B cell (primary cell): Measurements from ENCODE around the gene THRA. TPM values are rescaled to one million over a fixed set of nuclear protein-coding genes. Genes with fewer than 3 reads are reported as not detected.
A peak's percentile ranks its signal among the peaks of the same experiment; 100 is the strongest.

Experiments used
- ATAC-seq: fragments of 200-7000 bp; cut with Tn5 transposase; one replicate; pipeline ENCODE4 v1.10.0; 2021; ENCODE audit warnings: low read depth, mild to moderate bottlenecking, moderate number of reproducible peaks, moderate library complexity
- CTCF ChIA-PET: fragments of 350-600 bp; sonication (Branson Sonifier 250); formaldehyde crosslinking; loops from one replicate; lab custom pipeline; 2021; ENCODE audit warnings: antibody characterized with exemption, inconsistent platforms; lab: Charles Lee
- POLR2A ChIA-PET: fragments of 350-600 bp; sonication (Branson Sonifier 250); formaldehyde crosslinking; loops from one replicate; lab custom pipeline; 2021; ENCODE audit warnings: antibody characterized with exemption; lab: Charles Lee
- DNase-seq: peaks from one replicate; pipeline ENCODE4 v3.0.0; 2013
- H2AFZ ChIP-seq: 2 replicates; pipeline ENCODE4 v1.6.1; 2012; ENCODE audit warnings: mild to moderate bottlenecking, low read depth, low read length; ENCODE audit not compliant: insufficient read depth, poor library complexity, severe bottlenecking
- H3K27ac ChIP-seq, 2 donors: 1 replicate in 1 of 2; 2 replicates in 1 of 2; pipeline ENCODE4 v1.5.1; 2012 to 2013; ENCODE audit warnings: low read length in 2 of 2, mild to moderate bottlenecking in 2 of 2, moderate library complexity in 1 of 2
- H3K27me3 ChIP-seq, 4 experiments: fragments of 200-600 bp in 1 of 4; sonication (generic) in 1 of 4; replicated peaks in 1 of 4; 1 replicate in 2 of 4; 2 replicates in 2 of 4; pipeline versions ENCODE4 v1.6.1 to v1.7.0; 2013 to 2016; ENCODE audit warnings: low read length in 3 of 4, mild to moderate bottlenecking in 2 of 4, mixed read lengths in 1 of 4, moderate library complexity in 1 of 4; ENCODE audit not compliant: insufficient read depth in 4 of 4, control insufficient read depth in 3 of 4; ENCODE audit errors: control extremely low read depth in 1 of 4
- H3K36me3 ChIP-seq, 2 experiments: replicated peaks in 1 of 2; 1 replicate in 1 of 2; 2 replicates in 1 of 2; pipeline versions ENCODE4 v1.6.1 to v1.7.1; 2013; ENCODE audit warnings: low read length in 1 of 2; ENCODE audit not compliant: insufficient read depth in 2 of 2, control insufficient read depth in 1 of 2; ENCODE audit errors: control extremely low read depth in 1 of 2, extremely low read depth in 1 of 2
- H3K4me1 ChIP-seq, 2 donors: fragments of 200-600 bp in 1 of 2; sonication (generic) in 1 of 2; 1 replicate in 1 of 2; 2 replicates in 1 of 2; pipeline versions ENCODE4 v1.5.1 to v1.6.1; 2013 to 2017; ENCODE audit warnings: low read length in 2 of 2; ENCODE audit not compliant: control insufficient read depth in 2 of 2, insufficient read depth in 2 of 2
- H3K4me2 ChIP-seq: replicated peaks from 2 replicates; pipeline ENCODE3; 2012; ENCODE audit warnings: mild to moderate bottlenecking, low read depth, low read length; ENCODE audit not compliant: poor library complexity, severe bottlenecking
- H3K4me3 ChIP-seq, 5 experiments: fragments of 200-600 bp in 1 of 5; sonication (generic) in 1 of 5; 1 replicate in 3 of 5; 2 replicates in 2 of 5; pipeline versions ENCODE4 v1.5.1 to v1.7.0; 2011 to 2016; ENCODE audit warnings: low read length in 4 of 5, mild to moderate bottlenecking in 4 of 5, low read depth in 2 of 5, control low read depth in 1 of 5, moderate library complexity in 1 of 5; ENCODE audit not compliant: insufficient read depth in 1 of 5; ENCODE audit errors: control extremely low read depth in 1 of 5, extremely low read depth in 1 of 5
- H3K79me2 ChIP-seq: fragments of 200-600 bp; sonication (generic); one replicate; pipeline ENCODE4 v1.6.0; 2016; ENCODE audit warnings: low read length; ENCODE audit not compliant: control insufficient read depth, insufficient read depth
- H3K9ac ChIP-seq: fragments of 200-600 bp; sonication (generic); 2 replicates; pipeline ENCODE4 v1.6.1; 2017; ENCODE audit warnings: mild to moderate bottlenecking, low read length, moderate library complexity
- H3K9me3 ChIP-seq, 3 donors: one replicate each; pipeline versions ENCODE4 v1.6.1 to v1.7.1; 2013; ENCODE audit warnings: low read length in 2 of 3; ENCODE audit not compliant: control insufficient read depth in 2 of 3, insufficient read depth in 1 of 3; ENCODE audit errors: control extremely low read depth in 1 of 3
- H4K20me1 ChIP-seq: 2 replicates; pipeline ENCODE4 v1.6.0; 2012; ENCODE audit warnings: mild to moderate bottlenecking, low read length; ENCODE audit not compliant: insufficient read depth, control insufficient read depth, poor library complexity, severe bottlenecking
- H3K27ac Mint-ChIP-seq: one replicate; pipeline ENCODE4 v1.8.0; 2021; ENCODE audit warnings: mixed read lengths
- H3K27me3 Mint-ChIP-seq: one replicate; pipeline ENCODE4 v1.8.0; 2021; ENCODE audit warnings: mixed read lengths
- H3K4me1 Mint-ChIP-seq: one replicate; pipeline ENCODE4 v1.8.0; 2021; ENCODE audit warnings: mixed read lengths
- H3K4me3 Mint-ChIP-seq: one replicate; pipeline ENCODE4 v1.8.0; 2021; ENCODE audit warnings: mixed read lengths
- H3K9me3 Mint-ChIP-seq: one replicate; pipeline ENCODE4 v1.8.0; 2022; ENCODE audit warnings: mixed read lengths; ENCODE audit not compliant: insufficient read depth
- CTCF ChIP-seq: fragments of 200-600 bp; IDR thresholded peaks from one replicate; pipeline ENCODE4 v1.8.0; 2022; ENCODE audit warnings: antibody characterized with exemption, mild to moderate bottlenecking
- EZH2 ChIP-seq: IDR thresholded peaks from 2 replicates; pipeline ENCODE4 v1.6.1; 2012; ENCODE audit warnings: borderline replicate concordance, low read depth, mild to moderate bottlenecking, moderate library complexity, low read length; ENCODE audit not compliant: insufficient read depth, poor library complexity, severe bottlenecking
- WGBS: methylation state at CpG from one replicate; pipeline ENCODE4 v1.1.5; 2013; ENCODE audit warnings: missing lambda C conversion rate; ENCODE audit not compliant: insufficient coverage; 5-methylcytosine and 5-hydroxymethylcytosine counted together
- intact Hi-C: fragments of 100-400 bp; cut with micrococcal nuclease; formaldehyde crosslinking; loops from one replicate; pipeline ENCODE4 v1.10.0; 2022
- polyA plus RNA-seq: library from polyadenylated mRNA; depleted of rRNA; stranded (reverse); fragments of >200 nt; gene quantifications from 2 replicates; pipeline ENCODE4 v1.2.3, GENCODE V29; 2012
- total RNA-seq, 2 donors: library from RNA; stranded (reverse); fragments of 120-200 nt in 1 of 2; gene quantifications; 1 replicate in 1 of 2; 2 replicates in 1 of 2; pipeline versions ENCODE4 v1.2.3 to v1.2.4, GENCODE V29; 2013 to 2022

Gene THRA
- total and polyA plus RNA-seq, 2 donors (not counting 1 experiment from before 2014, with no cell fraction given), result 8.0 to 17.1 TPM

DNA sequence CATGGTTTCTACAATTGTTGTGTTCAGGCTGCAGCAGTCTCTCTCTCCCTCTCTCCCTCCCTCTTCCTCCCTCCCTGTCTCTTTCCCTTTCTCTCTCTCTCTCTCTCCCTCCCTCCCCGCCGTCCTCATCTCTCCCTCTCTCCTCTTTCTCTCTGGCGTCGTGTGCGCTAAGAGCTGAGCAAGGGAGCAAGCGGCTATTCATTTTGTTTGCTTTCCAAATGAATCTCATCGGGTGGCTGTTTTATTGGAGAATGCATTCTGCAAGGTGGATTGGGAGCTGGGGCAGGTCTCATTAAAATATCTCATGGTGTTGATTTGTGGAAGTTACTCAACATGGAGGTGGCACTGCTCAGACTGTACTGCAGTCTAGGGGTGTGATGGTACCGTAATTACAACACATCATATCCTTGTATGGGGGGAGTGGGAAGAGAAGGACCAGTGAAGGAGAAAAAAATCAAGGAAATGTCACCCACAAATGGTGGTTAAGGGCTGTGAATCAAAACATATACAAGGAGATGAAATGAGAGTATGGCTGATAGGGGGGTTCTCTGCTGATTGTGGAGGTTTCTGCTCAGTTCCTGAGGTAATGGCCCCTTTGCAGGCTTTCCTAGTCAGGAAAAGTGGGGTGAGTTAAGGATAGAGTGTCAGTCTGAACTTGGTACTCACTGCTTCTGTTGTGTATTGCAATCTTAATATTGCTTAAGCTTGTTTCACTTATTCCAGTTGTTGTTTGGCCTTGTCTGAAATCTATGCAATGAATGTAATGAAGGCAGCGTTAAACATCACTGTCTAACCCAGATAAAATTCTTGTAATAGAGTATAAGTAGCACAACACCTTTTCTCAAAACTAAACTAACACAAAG, 61.7 kb downstream of the THRA start:
- Mint-ChIP-seq H3K4me3 (peak overlapping the region; percentile 86), H3K9me3 (no peaks in the 10 kb centered on the region), H3K4me1 (peaks cover 32% of the 10 kb centered on the region), H3K27ac (peak overlapping the region; percentile 53), H3K27me3 (no peaks in the 10 kb centered on the region)
- peak overlapping the region; percentile 72 to 81 (median 77) for H3K4me3 ChIP-seq
- WGBS, result 0% methylated on average over 1 of the region's 9 CpGs
- peak overlapping the region; percentile 99 for H3K4me2 ChIP-seq
- intact Hi-C loops, result no loop called here
- peaks cover 4% of the 10 kb centered on the region for H4K20me1 ChIP-seq
- POLR2A ChIA-PET, result interaction anchor here (0.7 to 3.5 kb wide), 8 partner anchors 9 to 95 kb away, joined by 3 to 56 read pairs (median 4); partner anchors contain the start of gene CASC3
- peaks cover 46% of the 10 kb centered on the region for H3K79me2 ChIP-seq
- H3K27me3 ChIP-seq, result no peaks in the 10 kb centered on the region
- CTCF ChIA-PET, result interaction anchor here (0.8 to 5.1 kb wide), 12 partner anchors 12 to 97 kb away, joined by 3 to 70 read pairs (median 6); partner anchors contain the start of genes CASC3 and MED24
- peak overlapping the region in 1 of 2 donors; percentile 79 for H3K27ac ChIP-seq
- peaks cover 0 to 14% of the 10 kb centered on the region in 2 experiments for H3K36me3 ChIP-seq
- no peak for DNase-seq
- TF ChIP-seq EZH2 (no peak), CTCF (no peak)
- H3K4me1 ChIP-seq, result peaks cover 21 to 23% of the 10 kb centered on the region in 2 donors
- no peak for ATAC-seq
- peak overlapping the region; percentile 9 for H2AFZ ChIP-seq
- H3K9me3 ChIP-seq, result no peaks in the 10 kb centered on the region
- peak overlapping the region; percentile 69 for H3K9ac ChIP-seq

DNA sequence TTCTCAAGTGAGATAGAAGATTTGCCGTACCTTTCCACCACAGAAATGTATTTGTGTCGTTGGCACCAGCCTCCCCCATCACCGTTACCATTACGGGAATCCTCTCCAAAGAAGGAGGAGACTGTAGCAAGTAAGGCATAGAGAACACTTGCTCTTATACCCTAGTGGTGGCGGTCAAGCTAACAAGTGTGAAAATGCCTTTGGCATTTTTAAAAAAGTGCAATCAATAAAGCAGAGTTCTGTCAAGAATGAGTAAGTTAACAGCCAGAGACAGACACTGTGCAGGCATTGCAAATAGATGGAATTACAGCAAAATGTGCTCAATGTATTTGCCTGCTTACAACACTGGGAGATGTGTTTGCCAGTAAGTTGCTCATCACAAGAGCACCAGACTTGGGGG, 66.7 kb downstream of the THRA start:
- H3K27me3 Mint-ChIP-seq, result no peaks in the 10 kb centered on the region
- H3K27ac ChIP-seq, result no peak overlapping the region
- intact Hi-C loops, result no loop called here

More for the DNA sequence above, 66.7 kb downstream of the THRA start:
- H3K4me2 ChIP-seq, result no peak overlapping the region
- TF ChIP-seq EZH2 (no peak), CTCF (no peak)
- ATAC-seq, result no peak
- H3K9me3 ChIP-seq, result no peaks in the 10 kb centered on the region
- WGBS, result 100% methylated on average over 2 of the region's 5 CpGs
- H3K4me3 ChIP-seq, result no peak overlapping the region
- H3K9me3 Mint-ChIP-seq, result no peaks in the 10 kb centered on the region
- H4K20me1 ChIP-seq, result no peaks in the 10 kb centered on the region
- no peak overlapping the region for H3K27ac Mint-ChIP-seq
- no peak overlapping the region for H3K9ac ChIP-seq
- peaks cover 38% of the 10 kb centered on the region for H3K79me2 ChIP-seq
- H3K27me3 ChIP-seq, result no peaks in the 10 kb centered on the region
- no peak overlapping the region for H2AFZ ChIP-seq
- peaks cover 8% of the 10 kb centered on the region for H3K4me1 Mint-ChIP-seq
- ChIA-PET CTCF (interaction anchor here (1.8 kb wide), 1 partner anchor 16 kb away, joined by 6 read pairs; no protein-coding TSS in a partner anchor), POLR2A (interaction anchor here (1.8 kb wide), 1 partner anchor 10 kb away, joined by 8 read pairs; the partner anchor contains the start of gene CASC3)
- DNase-seq, result no peak
- H3K4me1 ChIP-seq, result peaks cover 3% of the 10 kb centered on the region in 2 donors
- H3K4me3 Mint-ChIP-seq, result no peak overlapping the region
- peaks cover 0 to 52% of the 10 kb centered on the region in 2 experiments for H3K36me3 ChIP-seq
